NCI-H345 (cell line): ENCODE results near the gene EYS.
A peak's percentile ranks its signal among the peaks of the same experiment; 100 is the strongest.
"Not testable (repeated sequence)": the region's sequence is repeated elsewhere in the genome, so short reads cannot be mapped to it uniquely, and the experiment has no call there.

ENCODE experiments used
- DNase-seq: peaks from one replicate; lab custom pipeline; 2025; lab: John Stamatoyannopoulos, UW

Gene EYS

GRCh38 chr6:64476935-64477334 is 1230.1 kb downstream of the EYS start:
- DNase-seq = no peak

- DNase-seq = not testable (repeated sequence)
These were observed 1237.6 kb downstream of the EYS start for GRCh38 chr6:64469405-64469804.

GRCh38 chr6:64467656-64468055 is 1239.4 kb downstream of the EYS start:
- DNase-seq = no peak

GRCh38 chr6:64459411-64459944 is 1247.5 kb downstream of the EYS start:
- DNase-seq = no peak

- DNase-seq = not testable (repeated sequence)
These were observed 1258.9 kb downstream of the EYS start for GRCh38 chr6:64448101-64448500.

- DNase-seq = no peak
These were observed 1262.0 kb downstream of the EYS start for GRCh38 chr6:64445038-64445437.

- DNase-seq = no peak
These were observed 1267.8 kb downstream of the EYS start for GRCh38 chr6:64439274-64439673.

- no peak for DNase-seq
These were observed 1269.0 kb downstream of the EYS start for GRCh38 chr6:64437996-64438395.

GRCh38 chr6:64429926-64430325 is 1277.1 kb downstream of the EYS start:
- no peak for DNase-seq

- no peak for DNase-seq
These were observed 1278.8 kb downstream of the EYS start for GRCh38 chr6:64428186-64428585.

- DNase-seq = no peak
These were observed 1291.1 kb downstream of the EYS start for GRCh38 chr6:64415926-64416325.

- no peak for DNase-seq
These were observed 1295.8 kb downstream of the EYS start for GRCh38 chr6:64411226-64411625.

GRCh38 chr6:64409948-64410347 is 1297.1 kb downstream of the EYS start:
- DNase-seq = no peak

GRCh38 chr6:64404396-64404795 is 1302.6 kb downstream of the EYS start:
- no peak for DNase-seq

- DNase-seq = no peak
These were observed 1323.7 kb downstream of the EYS start for GRCh38 chr6:64383277-64383676.

GRCh38 chr6:64376394-64376793 is 1330.6 kb downstream of the EYS start:
- no peak for DNase-seq

- DNase-seq = no peak
These were observed 1349.6 kb downstream of the EYS start for GRCh38 chr6:64357430-64357829.

GRCh38 chr6:64347411-64347810 is 1359.6 kb downstream of the EYS start:
- DNase-seq = no peak

- no peak for DNase-seq
These were observed 1371.8 kb downstream of the EYS start for GRCh38 chr6:64335195-64335594.

GRCh38 chr6:64334636-64335035 is 1372.4 kb downstream of the EYS start:
- DNase-seq = no peak

- peak; percentile 65 for DNase-seq
These were observed 1376.2 kb downstream of the EYS start for GRCh38 chr6:64330694-64331307.

- DNase-seq = no peak
These were observed 1380.1 kb downstream of the EYS start for GRCh38 chr6:64326939-64327338.

- no peak for DNase-seq
These were observed 1381.9 kb downstream of the EYS start for GRCh38 chr6:64325093-64325492.

GRCh38 chr6:64310214-64310613 is 1396.8 kb downstream of the EYS start:
- DNase-seq = no peak
